Heart right ventricle (tissue), 16 donors: ENCODE measurements around the gene YEATS4. TPM values are rescaled to one million over a fixed set of nuclear protein-coding genes. Genes with fewer than 3 reads are reported as not detected.
A peak's percentile ranks its signal among the peaks of the same experiment; 100 is the strongest.
"Not testable (repeated sequence)": the region's sequence is repeated elsewhere in the genome, so short reads cannot be mapped to it uniquely, and the experiment has no call there.

ENCODE experiments used
- ATAC-seq, 8 donors: fragments of 200-7000 bp; cut with Tn5 transposase; one replicate each; pipeline ENCODE4 v1.9.1; 2020; ENCODE audit warnings: mild to moderate bottlenecking in 8 of 8, moderate library complexity in 8 of 8, moderate number of reproducible peaks in 1 of 8
- DNase-seq, 2 donors: peaks; one replicate each; pipeline ENCODE4 v3.0.0-alpha.2; 2020
- H3K27ac ChIP-seq, 10 donors: fragments of 200-600 bp; sonication (generic) in 2 of 10; one replicate each; pipeline versions ENCODE4 v1.5.0 to v1.8.0; 2020 to 2022; ENCODE audit warnings: mild to moderate bottlenecking in 3 of 10
- H3K27me3 ChIP-seq, 7 donors: fragments of 200-600 bp; one replicate each; pipeline ENCODE4 v1.8.0; 2021 to 2022; ENCODE audit warnings: mild to moderate bottlenecking in 2 of 7
- H3K36me3 ChIP-seq, 9 donors: fragments of 200-600 bp; sonication (generic) in 1 of 9; one replicate each; pipeline versions ENCODE4 v1.5.0 to v1.8.0; 2020 to 2022; ENCODE audit warnings: mild to moderate bottlenecking in 2 of 9
- H3K4me1 ChIP-seq, 9 donors: fragments of 200-600 bp; sonication (generic) in 1 of 9; one replicate each; pipeline versions ENCODE4 v1.5.0 to v1.8.0; 2020 to 2022; ENCODE audit warnings: mild to moderate bottlenecking in 4 of 9
- H3K4me3 ChIP-seq, 10 donors: fragments of 200-600 bp; sonication (generic) in 2 of 10; one replicate each; pipeline versions ENCODE4 v1.5.0 to v1.8.0; 2020 to 2022; ENCODE audit warnings: mild to moderate bottlenecking in 7 of 10, moderate library complexity in 2 of 10
- H3K9me3 ChIP-seq, 11 donors: fragments of 200-600 bp in 10 of 11; sonication (generic) in 2 of 11; one replicate each; pipeline versions ENCODE4 v1.5.0 to v1.8.0; 2013 to 2022; ENCODE audit warnings: mild to moderate bottlenecking in 2 of 11, control low read depth in 1 of 11, moderate library complexity in 1 of 11
- WGBS, 2 donors: extraction: QIAGEN DNeasy Blood & Tissue Kit; methylation state at CpG; one replicate each; pipeline ENCODE4 v1.1.7; 2013; ENCODE audit warnings: inconsistent platforms in 1 of 2; 5-methylcytosine and 5-hydroxymethylcytosine counted together
- intact Hi-C, 10 donors: fragments of 100-400 bp; cut with DNase I; formaldehyde crosslinking; loops; one replicate each; pipeline versions ENCODE4 v1.11.1 to v1.14.2; 2022
- long read RNA-seq, 3 donors: library from polyadenylated mRNA; unstranded; transcript quantifications; one replicate each; pipeline ENCODE4 v2.0.0, GENCODE V29; 2020 to 2021
- polyA plus RNA-seq, 2 donors: library from polyadenylated mRNA; stranded (reverse); fragments of 200-250 nt; gene quantifications; one replicate each; pipeline ENCODE4 v1.2.3, GENCODE V29; 2013
- total RNA-seq, 10 donors: library from RNA; stranded (reverse); fragmentation: NEBNext Ultra II Directional in 3 of 10; extraction: Animal tissue kit (Norgen Biotek cat#: 25700) in 3 of 10; gene quantifications; one replicate each; pipeline versions ENCODE4 v1.2.1 to v1.2.4, GENCODE V29; 2021 to 2023
- TF ChIP-seq, protein P1 (sequence below), 9 donors: fragments of 200-600 bp; sonication (generic) in 2 of 9; IDR thresholded peaks; one replicate each; pipeline versions ENCODE4 v1.5.0 to v1.8.0; 2021 to 2022; ENCODE audit warnings: antibody characterized with exemption in 9 of 9, mild to moderate bottlenecking in 5 of 9, moderate library complexity in 1 of 9
- donor health status: Arrhythmogenic right ventricular cardiomyopathy.
- donor health status: ischemic (EF 13 %, LVEDD 7.1; RV severe dilation, severe dysfunction).
- donor health status: healthy with polysubstance abuse.
- donor health status: DM: no; HTN: yes; CAD: no.
- donor health status: DM: no; HTN: no; CAD: no.
- donor health status: ischemic (EF 25% LVEDD 6.9; RV normal size, moderate dysfunction).
- donor health status: ischemic (EF 25% LVEDD 5.7; RV mildly dilated, moderate dysfunction).
- donor health status: healthy.
- donor health status: DM: yes; HTN: yes; CAD: no.
- donor health status: Ischemic cardiomyopathy.
- donor health status: ischemic (EF 35%, LVEDD 5.7; RV mildly dilated, moderate dysfunction).
- donor health status: nonischemic (EF 11% LVEDD 7.7; RV severe dilation, severe dysfunction).
- donor health status: DM: yes; HTN: yes; CAD: no.
- donor health status: PGD.
- donor health status: ischemic (EF 29% LVEDD 5.4; RV normal size, mild dysfunction).
- donor health status: nonischemic (EF 23%, LVEDD 6.1; RV moderate dilation, normal function).

YEATS4 gene
- total RNA-seq, result 10 to 100 TPM in 4 of 10 donors, 1 to 10 TPM in 6; 7.4 to 13.1 (median 9.5) TPM
- 1 to 10 TPM; 2.8 to 9.2 TPM for polyA plus RNA-seq
- long read RNA-seq, donor 1, transcript YEATS4-201 (7 exons, 1,434 nt), result major isoform, 7 of 8 reads
- long read RNA-seq, donor 1, partial matches to known transcripts, result 1 of 8 reads
- long read RNA-seq, donor 1, other reads (novel, unspliced or antisense), result 0 of 8 reads
- long read RNA-seq, donor 2, transcript YEATS4-201 (7 exons, 1,434 nt), result major isoform, 14 of 16 reads
- long read RNA-seq, donor 2, partial matches to known transcripts, result 0 of 16 reads
- long read RNA-seq, donor 2, other reads (novel, unspliced or antisense), result 1 of 16 reads
- long read RNA-seq, donor 3, transcript YEATS4-201 (7 exons, 1,434 nt), result major isoform, 10 of 12 reads
- long read RNA-seq, donor 3, partial matches to known transcripts, result 0 of 12 reads
- long read RNA-seq, donor 3, other reads (novel, unspliced or antisense), result 0 of 12 reads

DNA sequence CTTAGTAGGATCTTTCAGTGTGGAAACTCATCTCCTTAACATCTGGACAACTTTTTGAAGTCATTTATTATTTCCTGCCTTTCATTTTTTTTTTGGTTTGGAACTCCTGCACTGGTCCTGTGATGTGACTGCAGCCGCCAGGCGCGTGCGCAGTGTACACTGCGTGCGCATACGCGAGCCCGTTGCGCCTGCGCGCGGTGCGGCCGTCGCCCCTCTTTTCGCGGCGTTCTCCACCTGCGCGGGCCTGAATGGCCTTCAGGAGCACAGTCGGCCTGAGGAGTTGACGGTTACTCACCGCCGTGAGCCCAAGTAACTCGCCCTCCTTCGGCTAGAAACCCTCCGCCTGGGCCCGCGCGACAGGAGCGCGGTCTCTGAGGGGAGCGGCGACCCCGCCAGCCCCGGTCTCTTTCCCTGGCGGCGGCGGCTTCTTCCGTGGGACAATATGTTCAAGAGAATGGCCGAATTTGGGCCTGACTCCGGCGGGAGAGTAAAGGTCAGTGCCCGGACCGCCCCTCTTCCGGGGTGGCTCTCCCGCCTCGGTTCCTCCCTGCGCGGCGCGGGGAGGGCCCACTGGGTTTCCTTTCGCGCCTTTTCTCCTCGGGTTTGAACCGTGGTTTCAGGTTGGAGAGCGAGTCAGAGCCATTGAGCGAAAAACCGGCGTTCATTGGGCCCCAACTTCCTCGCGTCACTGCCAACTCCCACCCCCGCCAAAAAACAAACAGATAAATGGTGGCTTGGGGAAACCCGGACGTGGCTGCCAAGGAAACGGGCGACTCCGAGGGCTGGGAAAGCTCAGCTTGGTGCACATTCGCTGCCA, at the start of gene YEATS4:
YEATS4 (plus strand) TSS at position 213 of the 817 bp plus-strand sequence; CDS start at position 443, 230 bp downstream.
- peak within 1 kb of the TSS; percentile 71 to 100 (median 84) for H3K4me3 ChIP-seq
- intact Hi-C loops, result loop anchor here in 7 of 10 donors (2.0 to 10.0 kb wide), 6 partner anchors 205 to 283 kb away; no protein-coding TSS in a partner anchor
- ATAC-seq, result peak; percentile 97 to 99 (median 98)

DNA sequence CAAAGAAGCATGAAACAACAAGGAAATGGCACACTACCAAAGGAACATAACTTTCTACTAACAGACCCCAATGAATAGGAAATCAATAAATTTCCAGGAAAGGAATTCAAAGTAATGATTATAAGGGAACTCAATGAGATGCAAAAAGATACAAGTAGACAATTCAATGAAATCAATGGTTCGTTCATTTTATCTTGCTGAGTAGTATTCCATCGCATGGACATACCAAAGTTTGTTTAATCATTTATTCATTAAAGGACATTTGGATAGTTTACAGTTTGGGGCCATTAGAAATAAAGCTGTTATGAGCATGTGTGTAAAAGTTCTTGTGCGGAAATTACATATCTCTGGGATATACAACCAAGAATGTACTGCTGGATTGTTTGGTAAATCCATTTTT, 46.3 kb upstream of the YEATS4 start:
- intact Hi-C loops, result no loop called here
- Histone ChIP-seq H3K27me3 (no peaks in the 10 kb centered on the region), H3K4me1 (no peaks in the 10 kb centered on the region), H3K9me3 (peaks cover 0 to 16% (median 0%) of the 10 kb centered on the region in 11 donors), H3K36me3 (no peaks in the 10 kb centered on the region), H3K27ac (no peak overlapping the region), H3K4me3 (no peak overlapping the region)
- 95 to 96% methylated on average over 3 of the region's 3 CpGs for WGBS, 2 donors
- no peak for ATAC-seq
- TF ChIP-seq, protein P1, sequence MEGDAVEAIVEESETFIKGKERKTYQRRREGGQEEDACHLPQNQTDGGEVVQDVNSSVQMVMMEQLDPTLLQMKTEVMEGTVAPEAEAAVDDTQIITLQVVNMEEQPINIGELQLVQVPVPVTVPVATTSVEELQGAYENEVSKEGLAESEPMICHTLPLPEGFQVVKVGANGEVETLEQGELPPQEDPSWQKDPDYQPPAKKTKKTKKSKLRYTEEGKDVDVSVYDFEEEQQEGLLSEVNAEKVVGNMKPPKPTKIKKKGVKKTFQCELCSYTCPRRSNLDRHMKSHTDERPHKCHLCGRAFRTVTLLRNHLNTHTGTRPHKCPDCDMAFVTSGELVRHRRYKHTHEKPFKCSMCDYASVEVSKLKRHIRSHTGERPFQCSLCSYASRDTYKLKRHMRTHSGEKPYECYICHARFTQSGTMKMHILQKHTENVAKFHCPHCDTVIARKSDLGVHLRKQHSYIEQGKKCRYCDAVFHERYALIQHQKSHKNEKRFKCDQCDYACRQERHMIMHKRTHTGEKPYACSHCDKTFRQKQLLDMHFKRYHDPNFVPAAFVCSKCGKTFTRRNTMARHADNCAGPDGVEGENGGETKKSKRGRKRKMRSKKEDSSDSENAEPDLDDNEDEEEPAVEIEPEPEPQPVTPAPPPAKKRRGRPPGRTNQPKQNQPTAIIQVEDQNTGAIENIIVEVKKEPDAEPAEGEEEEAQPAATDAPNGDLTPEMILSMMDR (IDR thresholded peaks at IDR 0.05), result no peak
- DNase-seq, result no peak

More for the DNA sequence above, at the start of gene YEATS4:
- H3K9me3 ChIP-seq, result no peaks in the 10 kb centered on the region
- peak within 1 kb of the TSS; percentile 87 to 99 (median 95) for H3K27ac ChIP-seq
- TF ChIP-seq, protein P1 (IDR thresholded peaks at IDR 0.05), result no peak
- DNase-seq, result peak; percentile 82 to 87
- no peaks in the 10 kb centered on the region for H3K27me3 ChIP-seq
- peaks cover 0 to 31% (median 0%) of the 10 kb centered on the region in 9 donors for H3K36me3 ChIP-seq
- WGBS, 2 donors, result 0% methylated on average over 70 of the region's 70 CpGs
- H3K4me1 ChIP-seq, result peaks cover 0 to 26% (median 12%) of the 10 kb centered on the region in 9 donors

DNA sequence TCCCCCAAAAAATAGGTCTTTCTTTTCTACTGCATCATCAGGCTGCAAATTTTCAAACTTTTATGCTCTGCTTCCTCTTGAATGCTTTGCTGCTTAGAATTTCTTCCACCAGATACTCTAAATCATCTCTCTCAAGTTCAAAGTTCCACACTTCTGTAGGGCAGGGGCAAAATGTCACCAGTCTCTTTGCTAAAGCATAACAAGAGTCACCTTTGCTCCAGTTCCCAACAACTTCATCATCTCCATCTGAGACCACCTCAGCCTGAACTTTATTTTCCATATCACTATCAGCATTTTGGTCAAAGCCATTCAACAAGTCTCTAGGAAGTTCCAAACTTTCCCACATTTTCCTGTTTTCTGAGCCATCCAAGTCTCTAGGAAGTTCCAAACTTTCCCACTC, 42.8 kb upstream of the YEATS4 start:
- peaks cover 0 to 26% (median 0%) of the 10 kb centered on the region in 11 donors for H3K9me3 ChIP-seq
- H3K36me3 ChIP-seq, H3K4me1 ChIP-seq, H3K27ac ChIP-seq, H3K27me3 ChIP-seq, DNase-seq, H3K4me3 ChIP-seq, intact Hi-C loops, ATAC-seq: not testable (repeated sequence)

DNA sequence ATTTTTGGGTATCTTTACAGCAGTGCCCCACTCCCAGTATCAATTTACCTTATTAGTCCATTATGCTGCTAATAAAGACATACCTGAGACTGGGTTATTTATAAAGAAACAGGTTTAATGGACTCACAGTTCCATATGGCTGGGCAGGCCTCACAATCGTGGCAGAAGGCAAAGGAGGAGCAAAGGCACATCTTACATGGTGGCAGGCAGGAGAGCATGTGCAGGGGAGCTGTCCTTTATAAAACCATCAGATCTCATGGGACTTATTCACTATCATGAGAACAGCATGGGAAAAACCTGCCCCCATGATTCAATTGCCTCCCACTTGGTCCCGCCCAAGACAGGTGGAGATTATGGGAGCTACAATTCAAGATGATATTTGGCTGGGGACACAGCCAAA, 42.3 kb upstream of the YEATS4 start:
- H3K4me3 ChIP-seq, H3K4me1 ChIP-seq, H3K27me3 ChIP-seq, DNase-seq, ATAC-seq, intact Hi-C loops, H3K36me3 ChIP-seq, H3K27ac ChIP-seq: not testable (repeated sequence)
- peaks cover 0 to 26% (median 0%) of the 10 kb centered on the region in 11 donors for H3K9me3 ChIP-seq
- 76 to 87% methylated on average over 2 of the region's 2 CpGs for WGBS, 2 donors

DNA sequence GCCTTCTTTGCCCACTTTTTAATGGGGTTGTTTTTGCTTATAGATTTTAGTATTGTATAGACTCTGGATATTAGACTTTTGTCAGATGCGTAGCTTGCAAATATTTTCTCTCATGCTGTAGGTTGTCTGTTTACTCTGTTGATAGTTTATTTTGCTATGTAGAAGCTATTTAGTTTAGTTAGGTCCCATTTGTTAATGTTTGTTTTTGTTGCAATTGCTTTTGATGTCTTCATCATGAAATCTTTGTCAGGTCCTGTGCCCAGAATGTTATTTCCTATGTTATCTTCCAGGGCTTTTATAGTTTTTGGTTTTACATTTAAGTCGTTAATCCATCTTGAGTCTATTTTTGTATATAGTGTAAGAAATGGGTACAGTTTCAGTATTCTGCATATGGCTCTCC, 41.3 kb upstream of the YEATS4 start:
- DNase-seq (no peak), ATAC-seq (no peak)
- intact Hi-C loops, result no loop called here
- Histone ChIP-seq H3K27ac (no peak overlapping the region), H3K9me3 (peaks cover 0 to 20% (median 0%) of the 10 kb centered on the region in 11 donors), H3K4me3 (no peak overlapping the region), H3K27me3 (peaks cover 0 to 9% (median 0%) of the 10 kb centered on the region in 7 donors), H3K4me1 (no peaks in the 10 kb centered on the region), H3K36me3 (no peaks in the 10 kb centered on the region)
- 93 to 95% methylated on average over 2 of the region's 2 CpGs for WGBS, 2 donors
- TF ChIP-seq, protein P1 (IDR thresholded peaks at IDR 0.05), result no peak
